ENCODE measurements around the gene TMEM156. TPM values are rescaled to one million over a fixed set of nuclear protein-coding genes. Genes with fewer than 3 reads are reported as not detected.

The TMEM156 gene
- total RNA-seq, 4 donors from 2014 or later: not detected

DNA sequence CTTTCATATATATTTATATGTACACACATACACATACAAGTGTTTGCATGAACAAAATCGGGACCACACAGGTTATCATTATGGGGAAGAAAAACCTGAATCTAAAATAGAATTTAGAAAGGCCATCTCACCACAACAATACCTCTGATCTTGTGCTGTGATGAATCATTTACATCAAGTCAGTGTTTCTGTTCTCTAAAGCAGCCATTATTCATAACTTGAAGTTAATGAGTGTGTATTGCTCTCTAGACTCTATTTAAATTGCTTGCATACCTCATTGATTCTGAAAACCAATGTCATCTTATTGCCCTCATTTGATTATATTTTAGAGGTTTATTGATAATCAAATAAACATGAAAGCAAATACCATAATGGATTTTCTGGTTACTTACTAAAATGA, 93.0 kb downstream of the TMEM156 start:
- ATAC-seq (no peak), DNase-seq (no peak)
- in situ Hi-C loops (cut with MboI; ENCODE audit: low sequenced_read_pairs in 4 of 4): no loop called here
- no peak overlapping the region for H3K4me3 ChIP-seq
- H3K9me3 ChIP-seq: no peaks in the 10 kb centered on the region
- intact Hi-C loops (cut with DNase I; ENCODE audit: low total_unique reads): no loop called here
- no peaks in the 10 kb centered on the region for H3K27me3 ChIP-seq
- peaks cover 7 to 10% of the 10 kb centered on the region in 2 donors for H3K4me1 ChIP-seq
- no peak overlapping the region for H3K27ac ChIP-seq
- peaks cover 0 to 5% of the 10 kb centered on the region in 2 donors for H3K36me3 ChIP-seq
- TF ChIP-seq, protein P1, sequence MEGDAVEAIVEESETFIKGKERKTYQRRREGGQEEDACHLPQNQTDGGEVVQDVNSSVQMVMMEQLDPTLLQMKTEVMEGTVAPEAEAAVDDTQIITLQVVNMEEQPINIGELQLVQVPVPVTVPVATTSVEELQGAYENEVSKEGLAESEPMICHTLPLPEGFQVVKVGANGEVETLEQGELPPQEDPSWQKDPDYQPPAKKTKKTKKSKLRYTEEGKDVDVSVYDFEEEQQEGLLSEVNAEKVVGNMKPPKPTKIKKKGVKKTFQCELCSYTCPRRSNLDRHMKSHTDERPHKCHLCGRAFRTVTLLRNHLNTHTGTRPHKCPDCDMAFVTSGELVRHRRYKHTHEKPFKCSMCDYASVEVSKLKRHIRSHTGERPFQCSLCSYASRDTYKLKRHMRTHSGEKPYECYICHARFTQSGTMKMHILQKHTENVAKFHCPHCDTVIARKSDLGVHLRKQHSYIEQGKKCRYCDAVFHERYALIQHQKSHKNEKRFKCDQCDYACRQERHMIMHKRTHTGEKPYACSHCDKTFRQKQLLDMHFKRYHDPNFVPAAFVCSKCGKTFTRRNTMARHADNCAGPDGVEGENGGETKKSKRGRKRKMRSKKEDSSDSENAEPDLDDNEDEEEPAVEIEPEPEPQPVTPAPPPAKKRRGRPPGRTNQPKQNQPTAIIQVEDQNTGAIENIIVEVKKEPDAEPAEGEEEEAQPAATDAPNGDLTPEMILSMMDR (IDR thresholded peaks at IDR 0.05 in 4 of 5, conservative IDR thresholded peaks at IDR 0.05 in 1 of 5): no peak
- TF ChIP-seq POLR2A (IDR thresholded peaks at IDR 0.05): no peak

DNA sequence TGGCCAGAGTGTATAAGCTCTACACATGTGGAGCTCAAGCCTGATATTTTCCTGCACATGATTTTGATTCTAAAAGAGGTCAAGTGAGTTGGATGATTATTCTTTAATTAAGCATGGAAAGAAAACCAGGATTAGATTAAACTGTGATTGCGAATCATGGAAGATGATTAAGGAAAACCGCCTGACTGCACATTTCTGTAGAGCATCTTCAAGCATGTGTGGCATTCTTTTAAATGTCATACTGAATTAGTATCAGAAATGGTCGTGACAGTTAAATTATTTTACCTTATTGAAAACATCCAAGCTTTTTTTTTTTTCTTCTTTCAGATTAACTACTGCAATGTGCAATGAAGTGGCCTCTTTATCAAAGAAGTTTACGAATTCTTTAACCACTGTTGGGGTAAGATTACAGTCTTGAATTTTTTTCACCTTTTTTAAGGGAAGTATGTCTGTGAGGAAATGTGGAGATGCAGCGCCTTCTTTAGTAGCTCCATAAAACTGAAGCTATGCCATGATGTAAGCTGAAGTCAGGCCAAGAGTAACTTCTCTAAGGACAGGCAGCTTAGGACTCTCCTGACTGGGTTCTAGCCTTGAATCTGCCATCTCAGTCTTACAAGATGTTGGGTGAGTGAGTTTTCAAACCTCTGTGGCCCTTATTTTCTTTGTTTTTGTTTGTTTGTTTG, 96.7 kb downstream of the TMEM156 start:
- intact Hi-C loops (cut with DNase I; ENCODE audit: low total_unique reads) (no loop called here), in situ Hi-C loops (cut with MboI; ENCODE audit: low sequenced_read_pairs in 4 of 4) (no loop called here)
- DNase-seq (no peak), ATAC-seq (no peak)
- Histone ChIP-seq H3K4me1 (no peaks in the 10 kb centered on the region), H3K36me3 (peaks cover 0 to 30% of the 10 kb centered on the region in 2 donors), H3K27ac (no peak overlapping the region), H3K4me3 (no peak overlapping the region), H3K27me3 (no peaks in the 10 kb centered on the region), H3K9me3 (no peaks in the 10 kb centered on the region)
- no peak for TF ChIP-seq POLR2A (IDR thresholded peaks at IDR 0.05)
- TF ChIP-seq, protein P1 (IDR thresholded peaks at IDR 0.05 in 4 of 5, conservative IDR thresholded peaks at IDR 0.05 in 1 of 5): no peak

DNA sequence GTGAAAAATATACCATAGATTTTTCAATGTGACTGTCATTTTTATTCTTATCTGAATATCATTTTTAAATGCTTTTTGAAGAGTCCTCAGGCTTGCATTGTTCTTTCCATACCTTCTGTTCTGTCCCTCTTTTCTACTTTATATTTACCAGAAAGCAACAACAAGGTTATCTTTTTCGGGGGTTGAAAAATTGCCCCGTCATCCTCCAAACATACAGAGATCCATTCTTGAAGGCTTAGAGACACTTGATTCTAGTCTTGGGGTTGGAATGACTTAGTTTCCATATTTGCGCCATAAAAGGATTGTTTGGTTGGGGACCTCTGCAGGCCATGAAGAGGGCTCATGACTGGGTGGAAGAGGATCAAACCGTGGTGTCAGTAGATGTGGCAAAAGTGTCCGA, 101.1 kb downstream of the TMEM156 start:
- peaks cover 0 to 43% of the 10 kb centered on the region in 2 donors for H3K36me3 ChIP-seq
- H3K4me1 ChIP-seq: no peaks in the 10 kb centered on the region
- H3K27me3 ChIP-seq: no peaks in the 10 kb centered on the region
- no peak for ATAC-seq
- DNase-seq: no peak
- H3K4me3 ChIP-seq: no peak overlapping the region
- no peak for TF ChIP-seq POLR2A (IDR thresholded peaks at IDR 0.05)
- TF ChIP-seq, protein P1 (IDR thresholded peaks at IDR 0.05 in 4 of 5, conservative IDR thresholded peaks at IDR 0.05 in 1 of 5): no peak
- H3K27ac ChIP-seq: no peak overlapping the region
- H3K9me3 ChIP-seq: no peaks in the 10 kb centered on the region
- in situ Hi-C loops (cut with MboI; ENCODE audit: low sequenced_read_pairs in 4 of 4): no loop called here
- intact Hi-C loops (cut with DNase I; ENCODE audit: low total_unique reads): no loop called here

DNA sequence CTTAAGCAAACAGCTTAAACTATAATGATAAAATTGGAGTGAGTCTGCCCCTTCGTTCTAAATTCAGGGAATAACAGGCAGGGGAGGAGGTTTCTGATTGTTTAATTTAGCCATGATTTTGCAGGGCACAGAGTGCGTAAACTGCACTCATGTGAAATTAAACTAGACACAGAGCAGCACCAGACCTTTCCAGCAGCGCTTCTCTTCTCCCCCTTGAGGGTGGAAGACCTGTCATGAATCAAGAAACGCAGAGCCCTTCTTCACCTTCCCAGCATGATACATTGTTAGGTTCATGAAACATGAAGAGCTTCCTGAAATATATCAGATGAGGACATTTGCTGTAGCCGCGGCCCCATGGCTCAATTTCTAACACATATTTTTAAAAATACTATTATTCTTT, 101.5 kb downstream of the TMEM156 start:
- intact Hi-C loops (cut with DNase I; ENCODE audit: low total_unique reads): no loop called here
- TF ChIP-seq POLR2A (IDR thresholded peaks at IDR 0.05): no peak
- TF ChIP-seq, protein P1 (IDR thresholded peaks at IDR 0.05 in 4 of 5, conservative IDR thresholded peaks at IDR 0.05 in 1 of 5): no peak
- DNase-seq (no peak), ATAC-seq (no peak)
- H3K27me3 ChIP-seq: no peaks in the 10 kb centered on the region
- H3K9me3 ChIP-seq: no peaks in the 10 kb centered on the region
- no peak overlapping the region for H3K4me3 ChIP-seq
- H3K36me3 ChIP-seq: peaks cover 0 to 43% of the 10 kb centered on the region in 2 donors
- in situ Hi-C loops (cut with MboI; ENCODE audit: low sequenced_read_pairs in 4 of 4): no loop called here
- no peaks in the 10 kb centered on the region for H3K4me1 ChIP-seq
- H3K27ac ChIP-seq: no peak overlapping the region

DNA sequence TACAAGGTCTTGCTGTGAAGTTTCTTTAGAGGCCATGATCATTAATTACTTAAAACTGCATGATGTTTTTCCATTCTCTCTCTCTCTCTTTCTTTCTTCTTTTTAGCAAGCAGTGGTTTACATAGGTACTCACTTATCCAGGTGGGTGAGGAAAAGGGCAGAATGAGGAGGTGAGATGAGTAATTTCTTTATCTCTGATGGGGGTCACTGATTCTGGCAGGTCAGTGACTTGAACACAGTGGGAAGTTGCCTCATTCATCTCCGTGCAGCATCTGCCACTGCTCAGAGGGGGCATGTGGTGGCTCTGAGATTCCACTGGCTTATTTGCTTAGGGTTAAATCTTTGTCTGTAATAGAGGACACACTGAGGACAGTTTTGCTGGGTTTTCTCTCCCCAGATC, 102.0 kb downstream of the TMEM156 start:
- no peak for TF ChIP-seq POLR2A (IDR thresholded peaks at IDR 0.05)
- TF ChIP-seq, protein P1 (IDR thresholded peaks at IDR 0.05 in 4 of 5, conservative IDR thresholded peaks at IDR 0.05 in 1 of 5): no peak
- intact Hi-C loops (cut with DNase I; ENCODE audit: low total_unique reads): no loop called here
- no peaks in the 10 kb centered on the region for H3K9me3 ChIP-seq
- H3K27me3 ChIP-seq: no peaks in the 10 kb centered on the region
- no peak for DNase-seq
- in situ Hi-C loops (cut with MboI; ENCODE audit: low sequenced_read_pairs in 4 of 4): no loop called here
- no peak overlapping the region for H3K27ac ChIP-seq
- H3K4me3 ChIP-seq: no peak overlapping the region
- no peaks in the 10 kb centered on the region for H3K4me1 ChIP-seq
- ATAC-seq: no peak
- H3K36me3 ChIP-seq: peaks cover 0 to 43% of the 10 kb centered on the region in 2 donors

All from gastrocnemius medialis (tissue), 4 donors.